Measurements from ENCODE around the gene GRIK1.

GRIK1 gene

GRCh38 chr21:29873908-29874307 is 65.9 kb downstream of the GRIK1 start:
- H3K4me2 ChIP-seq (ENCODE audit: low read length) = no peak overlapping the region
- H3K9me3 ChIP-seq (ENCODE audit: low read length) = no peaks in the 10 kb centered on the region
- no peaks in the 10 kb centered on the region for H4K20me1 ChIP-seq (ENCODE audit: insufficient read depth, low read length)
- H3K27me3 ChIP-seq (ENCODE audit: insufficient read depth, low read length) = no peaks in the 10 kb centered on the region
- H3K9ac ChIP-seq (ENCODE audit: low read length) = no peak overlapping the region
- no peaks in the 10 kb centered on the region for H3K79me2 ChIP-seq (ENCODE audit: insufficient read depth, low read length)
- no peaks in the 10 kb centered on the region for H3K36me3 ChIP-seq (ENCODE audit: insufficient read depth, low read length)
- no peak overlapping the region for H3K4me3 ChIP-seq (ENCODE audit: low read depth, low read length, poor library complexity, severe bottlenecking)
- TF ChIP-seq EZH2 (IDR thresholded peaks at IDR 0.05; ENCODE audit: borderline replicate concordance, low read length) (no peak), CTCF (IDR thresholded peaks at IDR 0.05; ENCODE audit: low read length) (no peak)
- no peaks in the 10 kb centered on the region for H3F3A ChIP-seq (ENCODE audit: insufficient read depth, low read length)
- no peak overlapping the region for H3K27ac ChIP-seq (ENCODE audit: low read depth, low read length, poor library complexity, severe bottlenecking)
- H3K4me1 ChIP-seq (ENCODE audit: insufficient read depth, low read length, severe bottlenecking) = no peaks in the 10 kb centered on the region
- H3K9me2 ChIP-seq (ENCODE audit: low read depth, low read length) = no peaks in the 10 kb centered on the region
- H2AFZ ChIP-seq (ENCODE audit: low read length) = no peak overlapping the region

DNA sequence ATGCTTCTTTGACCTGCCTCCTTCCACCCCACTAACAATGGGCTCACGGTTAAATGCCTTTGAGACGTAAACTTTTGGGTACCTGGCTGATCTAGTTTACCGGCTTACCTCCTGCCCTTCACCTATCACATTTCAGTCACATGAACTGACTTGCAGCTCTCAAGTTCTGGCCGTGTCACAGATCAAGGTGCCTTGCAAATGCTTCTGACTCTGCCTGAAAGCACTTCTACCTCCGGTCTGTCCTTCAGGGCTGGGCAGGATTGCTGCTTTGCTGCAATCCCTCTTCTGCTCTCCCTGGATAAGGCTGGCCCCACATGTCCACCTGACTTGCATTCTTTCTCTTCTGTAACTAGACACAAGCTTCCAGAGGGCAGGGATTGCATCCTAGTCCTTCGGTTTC is 69.0 kb downstream of the GRIK1 start:
- no peaks in the 10 kb centered on the region for H3K36me3 ChIP-seq (ENCODE audit: insufficient read depth, low read length)
- H3K27me3 ChIP-seq (ENCODE audit: insufficient read depth, low read length) = no peaks in the 10 kb centered on the region
- no peaks in the 10 kb centered on the region for H3K9me3 ChIP-seq (ENCODE audit: low read length)
- no peak overlapping the region for H3K4me2 ChIP-seq (ENCODE audit: low read length)
- H3K4me1 ChIP-seq (ENCODE audit: insufficient read depth, low read length, severe bottlenecking) = no peaks in the 10 kb centered on the region
- no peaks in the 10 kb centered on the region for H3K9me2 ChIP-seq (ENCODE audit: low read depth, low read length)
- H4K20me1 ChIP-seq (ENCODE audit: insufficient read depth, low read length) = no peaks in the 10 kb centered on the region
- H3F3A ChIP-seq (ENCODE audit: insufficient read depth, low read length) = no peaks in the 10 kb centered on the region
- no peak overlapping the region for H3K4me3 ChIP-seq (ENCODE audit: low read depth, low read length, poor library complexity, severe bottlenecking)
- H2AFZ ChIP-seq (ENCODE audit: low read length) = no peak overlapping the region
- no peaks in the 10 kb centered on the region for H3K79me2 ChIP-seq (ENCODE audit: insufficient read depth, low read length)
- H3K27ac ChIP-seq (ENCODE audit: low read depth, low read length, poor library complexity, severe bottlenecking) = no peak overlapping the region
- TF ChIP-seq EZH2 (IDR thresholded peaks at IDR 0.05; ENCODE audit: borderline replicate concordance, low read length) (no peak), CTCF (IDR thresholded peaks at IDR 0.05; ENCODE audit: low read length) (no peak)
- H3K9ac ChIP-seq (ENCODE audit: low read length) = no peak overlapping the region

GRCh38 chr21:29867796-29868195 is 72.0 kb downstream of the GRIK1 start:
- TF ChIP-seq EZH2 (IDR thresholded peaks at IDR 0.05; ENCODE audit: borderline replicate concordance, low read length) (no peak), CTCF (IDR thresholded peaks at IDR 0.05; ENCODE audit: low read length) (no peak)
- H3K9ac ChIP-seq (ENCODE audit: low read length) = no peak overlapping the region
- no peaks in the 10 kb centered on the region for H3K9me3 ChIP-seq (ENCODE audit: low read length)
- no peaks in the 10 kb centered on the region for H3K79me2 ChIP-seq (ENCODE audit: insufficient read depth, low read length)
- H4K20me1 ChIP-seq (ENCODE audit: insufficient read depth, low read length) = no peaks in the 10 kb centered on the region
- H3K4me1 ChIP-seq (ENCODE audit: insufficient read depth, low read length, severe bottlenecking) = no peaks in the 10 kb centered on the region
- no peak overlapping the region for H3K4me3 ChIP-seq (ENCODE audit: low read depth, low read length, poor library complexity, severe bottlenecking)
- H3K4me2 ChIP-seq (ENCODE audit: low read length) = no peak overlapping the region
- no peaks in the 10 kb centered on the region for H3K36me3 ChIP-seq (ENCODE audit: insufficient read depth, low read length)
- H3F3A ChIP-seq (ENCODE audit: insufficient read depth, low read length) = no peaks in the 10 kb centered on the region
- no peaks in the 10 kb centered on the region for H3K9me2 ChIP-seq (ENCODE audit: low read depth, low read length)
- no peak overlapping the region for H2AFZ ChIP-seq (ENCODE audit: low read length)
- H3K27ac ChIP-seq (ENCODE audit: low read depth, low read length, poor library complexity, severe bottlenecking) = no peak overlapping the region
- no peaks in the 10 kb centered on the region for H3K27me3 ChIP-seq (ENCODE audit: insufficient read depth, low read length)
